ENCODE results near the gene FBXL4. TPM values are rescaled to one million over a fixed set of nuclear protein-coding genes. Genes with fewer than 3 reads are reported as not detected.

Gene FBXL4
- total RNA-seq, 1 experiment from 2014 or later = 5.1 TPM

GRCh38 chr6:98840385-98840784 is 107.4 kb downstream of the FBXL4 start:
- H3K14ac ChIP-seq (ENCODE audit: insufficient read depth, low read length) = no peak overlapping the region
- Mint-ChIP-seq H3K27ac (no peak overlapping the region; a peak in 1 of 7 replicates), H3K27me3 (ENCODE audit: low read depth) (peaks cover 98% of the 10 kb centered on the region), H3K9me3 (no peaks in the 10 kb centered on the region; a peak in 1 of 5 replicates), H3K4me1 (peaks cover 29 to 50% of the 10 kb centered on the region in 2 experiments), H3K4me3 (no peak overlapping the region), H3K36me3 (ENCODE audit: insufficient read depth in 1 of 3, low read depth in 3 of 3) (no peaks in the 10 kb centered on the region; a peak in 1 of 7 replicates)
- no peaks in the 10 kb centered on the region for H4K20me1 ChIP-seq (ENCODE audit: control insufficient read depth, insufficient read depth, insufficient read length)
- no peak overlapping the region for H2BK15ac ChIP-seq (ENCODE audit: low read depth, low read length)
- WGBS (ENCODE audit: extremely low coverage, insufficient read length, low lambda C conversion rate) = no CpG with 5 or more reads among the region's 6 CpGs
- TF ChIP-seq CTCF (conservative IDR thresholded peaks at IDR 0.05) = no peak
- H3K9me3 ChIP-seq (ENCODE audit: control insufficient read depth, low read depth, low read length) = no peaks in the 10 kb centered on the region
- peaks cover 20% of the 10 kb centered on the region for H3K23me2 ChIP-seq (ENCODE audit: insufficient read length, low read depth, low read length, poor library complexity, severe bottlenecking)
- no peak overlapping the region for H2BK12ac ChIP-seq (ENCODE audit: insufficient read length, low read depth, low read length)
- H3K79me2 ChIP-seq (ENCODE audit: insufficient read depth, low read length) = no peaks in the 10 kb centered on the region
- no peak overlapping the region for H2BK5ac ChIP-seq (ENCODE audit: insufficient read length, low read length)
- H3K4me1 ChIP-seq (ENCODE audit: insufficient read depth, low read length) = peaks cover 7% of the 10 kb centered on the region; the same call in 1 of the 2 replicates
- H3K79me1 ChIP-seq (ENCODE audit: insufficient read depth, low read depth, low read length, poor library complexity, severe bottlenecking) = no peaks in the 10 kb centered on the region
- H2AK5ac ChIP-seq (ENCODE audit: insufficient read length, low read length) = no peak overlapping the region
- H3K27ac ChIP-seq (ENCODE audit: insufficient read length, low read depth, low read length) = no peak overlapping the region
- no peak overlapping the region for H2AFZ ChIP-seq (ENCODE audit: low read length)
- H3K9ac ChIP-seq (ENCODE audit: extremely low read depth, insufficient read length, low read length) = no peak overlapping the region
- H3K56ac ChIP-seq (ENCODE audit: insufficient read length, low read depth, low read length) = no peak overlapping the region
- no peak overlapping the region for H2BK120ac ChIP-seq (ENCODE audit: low read depth, low read length, poor library complexity, severe bottlenecking)
- no peak for DNase-seq
- no peak overlapping the region for H3K23ac ChIP-seq (ENCODE audit: insufficient read length, low read depth, low read length)
- H3T11ph ChIP-seq (ENCODE audit: low read length) = no peak overlapping the region
- H3K18ac ChIP-seq (ENCODE audit: insufficient read length, low read depth, low read length) = no peak overlapping the region
- no peak overlapping the region for H4K5ac ChIP-seq (ENCODE audit: insufficient read length, low read depth, low read length)
- no peak overlapping the region for H4K91ac ChIP-seq (ENCODE audit: insufficient read length, low read depth, low read length)
- peaks cover 74% of the 10 kb centered on the region for H3K27me3 ChIP-seq (ENCODE audit: insufficient read depth, low read length)
- no peak overlapping the region for H4K8ac ChIP-seq (replicated peaks; ENCODE audit: insufficient read length, low read depth, low read length)
- no peak overlapping the region for H2BK20ac ChIP-seq (ENCODE audit: low read depth, low read length, poor library complexity, severe bottlenecking)
- H3K4me2 ChIP-seq (ENCODE audit: insufficient read depth, insufficient read length, low read length) = no peak overlapping the region
- H3K4ac ChIP-seq (ENCODE audit: low read depth, low read length) = no peak overlapping the region

Data from H9 (cell line).